Mesenchymal stem cell (in vitro differentiated cells and primary cell): ENCODE results near the gene C7orf33.

Experiments
- DNase-seq: peaks from one replicate; pipeline ENCODE4 v3.0.0-alpha.2; 2013
- H2AFZ ChIP-seq: one replicate; pipeline ENCODE4 v1.6.1; 2013; ENCODE audit warnings: low read depth, mild to moderate bottlenecking, control low read depth, inconsistent platforms, low read length, moderate library complexity
- H2AK5ac ChIP-seq: 2 replicates; pipeline ENCODE4 v1.6.1; 2013; ENCODE audit warnings: low read length, moderate library complexity, mild to moderate bottlenecking, inconsistent platforms; ENCODE audit not compliant: severe bottlenecking
- H2BK120ac ChIP-seq: one replicate; pipeline ENCODE4 v1.6.1; 2013; ENCODE audit warnings: low read depth, mild to moderate bottlenecking, inconsistent platforms, low read length, moderate library complexity
- H2BK12ac ChIP-seq, 2 experiments: one replicate each; pipeline ENCODE4 v1.6.1; 2013; ENCODE audit warnings: inconsistent platforms in 2 of 2, low read length in 2 of 2, mild to moderate bottlenecking in 2 of 2, moderate library complexity in 2 of 2, control low read depth in 1 of 2
- H2BK15ac ChIP-seq: one replicate; pipeline ENCODE4 v1.6.1; 2013; ENCODE audit warnings: mild to moderate bottlenecking, low read depth, inconsistent platforms; ENCODE audit not compliant: poor library complexity, severe bottlenecking
- H2BK5ac ChIP-seq: 2 replicates; pipeline ENCODE4 v1.6.1; 2013; ENCODE audit warnings: low read depth, mild to moderate bottlenecking, low read length, control low read depth, inconsistent platforms; ENCODE audit not compliant: poor library complexity, severe bottlenecking
- H3K14ac ChIP-seq, 2 experiments: one replicate each; pipeline ENCODE4 v1.6.1; 2013; ENCODE audit warnings: inconsistent platforms in 2 of 2, low read length in 2 of 2, control low read depth in 1 of 2, mild to moderate bottlenecking in 1 of 2, moderate library complexity in 1 of 2
- H3K18ac ChIP-seq, 2 experiments: one replicate each; pipeline ENCODE4 v1.6.1; 2013; ENCODE audit warnings: inconsistent platforms in 2 of 2, low read length in 2 of 2, control low read depth in 1 of 2, low read depth in 1 of 2, mild to moderate bottlenecking in 1 of 2
- H3K23ac ChIP-seq, 2 experiments: one replicate each; pipeline ENCODE4 v1.6.1; 2013; ENCODE audit warnings: inconsistent platforms in 2 of 2, low read length in 2 of 2, mild to moderate bottlenecking in 2 of 2, moderate library complexity in 2 of 2, control low read depth in 1 of 2
- H3K27ac ChIP-seq: 2 replicates; pipeline ENCODE4 v1.5.1; 2013; ENCODE audit warnings: mild to moderate bottlenecking, moderate library complexity, low read length, control low read depth, inconsistent platforms; ENCODE audit not compliant: poor library complexity, severe bottlenecking
- H3K27me3 ChIP-seq, 2 experiments: 2 replicates each; pipeline versions ENCODE4 v1.6.1 to v1.7.0; 2013; ENCODE audit warnings: low read length in 2 of 2, mild to moderate bottlenecking in 2 of 2, moderate library complexity in 2 of 2, control low read depth in 1 of 2, inconsistent platforms in 1 of 2; ENCODE audit not compliant: control insufficient read depth in 1 of 2, insufficient read depth in 1 of 2
- H3K36me3 ChIP-seq, 2 experiments: 2 replicates each; pipeline versions ENCODE4 v1.6.1 to v1.7.0; 2013; ENCODE audit warnings: low read length in 2 of 2, control low read depth in 1 of 2, inconsistent platforms in 1 of 2, low read depth in 1 of 2, mild to moderate bottlenecking in 1 of 2; ENCODE audit not compliant: insufficient read depth in 2 of 2, control insufficient read depth in 1 of 2
- H3K4ac ChIP-seq, 2 experiments: one replicate each; pipeline ENCODE4 v1.6.1; 2013; ENCODE audit warnings: inconsistent platforms in 2 of 2, low read length in 2 of 2, mild to moderate bottlenecking in 2 of 2, moderate library complexity in 2 of 2, control low read depth in 1 of 2, low read depth in 1 of 2
- H3K4me1 ChIP-seq: 2 replicates; pipeline ENCODE4 v1.6.1; 2013; ENCODE audit warnings: low read depth, low read length, control low read depth; ENCODE audit not compliant: control insufficient read depth, insufficient read depth
- H3K4me2 ChIP-seq: 2 replicates; pipeline ENCODE4 v1.6.1; 2013; ENCODE audit warnings: low read length, mild to moderate bottlenecking, inconsistent platforms; ENCODE audit not compliant: poor library complexity, severe bottlenecking
- H3K4me3 ChIP-seq, 2 experiments: 2 replicates each; pipeline versions ENCODE4 v1.5.1 to v1.7.0; 2013; ENCODE audit warnings: low read length in 2 of 2, mild to moderate bottlenecking in 2 of 2, control low read depth in 1 of 2, low read depth in 1 of 2; ENCODE audit not compliant: insufficient read depth in 1 of 2
- H3K79me1 ChIP-seq: replicated peaks from 2 replicates; pipeline ENCODE4 v1.6.1; 2013; ENCODE audit warnings: mild to moderate bottlenecking, control low read depth, low read length, inconsistent platforms; ENCODE audit not compliant: poor library complexity, severe bottlenecking
- H3K9ac ChIP-seq: 2 replicates; pipeline ENCODE4 v1.7.0; 2013; ENCODE audit warnings: mild to moderate bottlenecking, low read length, moderate library complexity
- H3K9me3 ChIP-seq: 2 replicates; pipeline ENCODE4 v1.7.0; 2013; ENCODE audit warnings: mild to moderate bottlenecking, low read length; ENCODE audit not compliant: control insufficient read depth
- H4K8ac ChIP-seq: one replicate; pipeline ENCODE4 v1.6.1; 2013; ENCODE audit warnings: inconsistent platforms, mild to moderate bottlenecking, low read length, moderate library complexity
- H4K91ac ChIP-seq: one replicate; pipeline ENCODE4 v1.6.1; 2013; ENCODE audit warnings: mild to moderate bottlenecking, low read length, inconsistent platforms
- WGBS: methylation state at CpG from one replicate; pipeline ENCODE4 v1.1.7; 2013; ENCODE audit warnings: mixed read lengths; 5-methylcytosine and 5-hydroxymethylcytosine counted together

Gene C7orf33

GRCh38 chr7:148645898-148646297 lies 55.3 kb downstream of the C7orf33 start:
- DNase-seq, result no peak
- no peak overlapping the region for H3K14ac ChIP-seq
- H3K27me3 ChIP-seq, result peaks cover 26 to 45% of the 10 kb centered on the region in 2 experiments
- H3K4me3 ChIP-seq, result no peak overlapping the region
- H2BK5ac ChIP-seq, result no peak overlapping the region
- no peak overlapping the region for H4K8ac ChIP-seq
- H3K4ac ChIP-seq, result no peak overlapping the region
- H3K9ac ChIP-seq, result no peak overlapping the region
- H3K4me1 ChIP-seq, result peaks cover 2% of the 10 kb centered on the region
- no peak overlapping the region for H2BK12ac ChIP-seq
- no peak overlapping the region for H2AK5ac ChIP-seq
- no peak overlapping the region for H3K27ac ChIP-seq
- WGBS, result 94% methylated on average over 2 of the region's 2 CpGs
- no peak overlapping the region for H2BK120ac ChIP-seq
- H3K18ac ChIP-seq, result no peak overlapping the region
- no peak overlapping the region for H3K23ac ChIP-seq
- H3K9me3 ChIP-seq, result no peaks in the 10 kb centered on the region
- H3K36me3 ChIP-seq, result no peaks in the 10 kb centered on the region
- no peaks in the 10 kb centered on the region for H3K79me1 ChIP-seq
- H2BK15ac ChIP-seq, result no peak overlapping the region
- H4K91ac ChIP-seq, result no peak overlapping the region
- H3K4me2 ChIP-seq, result no peak overlapping the region
- H2AFZ ChIP-seq, result no peak overlapping the region

- no peaks in the 10 kb centered on the region for H3K36me3 ChIP-seq
- no peak overlapping the region for H2BK15ac ChIP-seq
- peaks cover 2 to 3% of the 10 kb centered on the region in 2 experiments for H3K27me3 ChIP-seq
- H2BK120ac ChIP-seq, result no peak overlapping the region
- H2BK5ac ChIP-seq, result no peak overlapping the region
- H3K18ac ChIP-seq, result no peak overlapping the region
- H3K4me2 ChIP-seq, result no peak overlapping the region
- peak; percentile 23 for DNase-seq
- no peak overlapping the region for H2AFZ ChIP-seq
- H3K4me1 ChIP-seq, result peaks cover 2% of the 10 kb centered on the region
- no peak overlapping the region for H3K27ac ChIP-seq
- no peak overlapping the region for H3K23ac ChIP-seq
- 66% methylated on average over 3 of the region's 4 CpGs for WGBS
- H2BK12ac ChIP-seq, result no peak overlapping the region
- no peak overlapping the region for H3K4ac ChIP-seq
- no peak overlapping the region for H2AK5ac ChIP-seq
- no peaks in the 10 kb centered on the region for H3K79me1 ChIP-seq
- no peak overlapping the region for H3K9ac ChIP-seq
- no peak overlapping the region for H3K14ac ChIP-seq
- no peak overlapping the region for H4K91ac ChIP-seq
- no peaks in the 10 kb centered on the region for H3K9me3 ChIP-seq
- H3K4me3 ChIP-seq, result no peak overlapping the region
- H4K8ac ChIP-seq, result no peak overlapping the region
Measured at GRCh38 chr7:148650232-148650858, 59.8 kb downstream of the C7orf33 start.

GRCh38 chr7:148652773-148653172 lies 62.2 kb downstream of the C7orf33 start:
- H3K4me1 ChIP-seq, result peaks cover 2% of the 10 kb centered on the region
- H4K8ac ChIP-seq, result no peak overlapping the region
- H2AFZ ChIP-seq, result no peak overlapping the region
- no peak overlapping the region for H3K4me3 ChIP-seq
- no peak overlapping the region for H2BK15ac ChIP-seq
- no peak overlapping the region for H2BK12ac ChIP-seq
- H3K27me3 ChIP-seq, result no peaks in the 10 kb centered on the region
- H4K91ac ChIP-seq, result no peak overlapping the region
- no peaks in the 10 kb centered on the region for H3K36me3 ChIP-seq
- no peak overlapping the region for H3K4ac ChIP-seq
- H3K9ac ChIP-seq, result no peak overlapping the region
- no peaks in the 10 kb centered on the region for H3K79me1 ChIP-seq
- no peak overlapping the region for H3K23ac ChIP-seq
- no peak overlapping the region for H2BK120ac ChIP-seq
- no peak for DNase-seq
- H3K4me2 ChIP-seq, result no peak overlapping the region
- no peak overlapping the region for H3K27ac ChIP-seq
- no peak overlapping the region for H2AK5ac ChIP-seq
- no peak overlapping the region for H3K18ac ChIP-seq
- H3K9me3 ChIP-seq, result no peaks in the 10 kb centered on the region
- H2BK5ac ChIP-seq, result no peak overlapping the region
- H3K14ac ChIP-seq, result no peak overlapping the region

DNA sequence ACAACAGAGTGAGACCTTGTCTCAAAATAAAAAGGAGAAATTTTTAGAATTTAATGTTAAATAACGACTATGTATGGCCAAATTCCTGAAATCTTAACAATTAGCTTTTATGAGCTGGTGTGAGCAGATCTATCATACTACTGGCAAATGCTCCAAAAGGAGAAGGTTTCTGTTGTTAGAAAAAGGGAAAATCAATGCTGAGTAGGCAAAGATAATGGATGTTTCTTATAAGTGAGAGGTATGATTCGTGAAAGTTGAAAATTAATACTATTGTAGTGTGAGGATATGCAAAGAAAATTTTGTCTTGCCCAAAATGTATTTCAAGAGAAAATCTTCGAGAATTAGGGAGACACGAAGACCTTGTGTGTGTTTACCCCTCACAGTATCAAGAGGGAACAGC lies 67.4 kb downstream of the C7orf33 start:
- H3K27me3 ChIP-seq, result no peaks in the 10 kb centered on the region
- no peak overlapping the region for H2AK5ac ChIP-seq
- H2BK12ac ChIP-seq, result no peak overlapping the region
- H3K23ac ChIP-seq, result no peak overlapping the region
- no peaks in the 10 kb centered on the region for H3K9me3 ChIP-seq
- no peak overlapping the region for H4K8ac ChIP-seq
- no peak overlapping the region for H3K9ac ChIP-seq
- no peaks in the 10 kb centered on the region for H3K36me3 ChIP-seq
- no peak overlapping the region for H2AFZ ChIP-seq
- WGBS, result 90% methylated on average over 4 of the region's 4 CpGs
- H3K27ac ChIP-seq, result no peak overlapping the region
- no peak overlapping the region for H3K18ac ChIP-seq
- no peak overlapping the region for H3K4ac ChIP-seq
- H3K79me1 ChIP-seq, result no peaks in the 10 kb centered on the region
- H4K91ac ChIP-seq, result no peak overlapping the region
- H2BK15ac ChIP-seq, result no peak overlapping the region
- DNase-seq, result no peak
- no peak overlapping the region for H2BK5ac ChIP-seq
- no peak overlapping the region for H2BK120ac ChIP-seq
- no peak overlapping the region for H3K4me2 ChIP-seq
- H3K4me3 ChIP-seq, result no peak overlapping the region
- no peaks in the 10 kb centered on the region for H3K4me1 ChIP-seq
- H3K14ac ChIP-seq, result no peak overlapping the region
